Thoracic aorta (tissue), 2 donors: Measurements from ENCODE around the gene FAM240B. TPM values are rescaled to one million over a fixed set of nuclear protein-coding genes. Genes with fewer than 3 reads are reported as not detected.

Experiments
- ATAC-seq: fragments of 150-250 bp; one replicate; pipeline ENCODE4 v1.8.0; 2017; ENCODE audit warnings: low read depth; ENCODE audit not compliant: insufficient number of reproducible peaks, low FRiP score
- DNase-seq: peaks from one replicate; pipeline ENCODE4 v3.0.0-alpha.2; 2020; ENCODE audit warnings: low spot score
- H3K27ac ChIP-seq, 2 donors: fragments of 200-600 bp; sonication (generic); 1 replicate in 1 of 2; 2 replicates in 1 of 2; pipeline ENCODE4 v1.5.1; 2016; ENCODE audit warnings: mild to moderate bottlenecking in 2 of 2, moderate library complexity in 2 of 2
- H3K27me3 ChIP-seq: fragments of 200-600 bp; sonication (generic); replicated peaks from 2 replicates; pipeline ENCODE4 v1.6.0; 2016; ENCODE audit warnings: mild to moderate bottlenecking; ENCODE audit not compliant: insufficient read depth
- H3K36me3 ChIP-seq: fragments of 200-600 bp; sonication (generic); one replicate; pipeline ENCODE4 v1.5.1; 2016
- H3K4me1 ChIP-seq, 2 donors: fragments of 200-600 bp; sonication (generic); 1 replicate in 1 of 2; 2 replicates in 1 of 2; pipeline versions ENCODE4 v1.5.1 to v1.6.0; 2016; ENCODE audit warnings: low read depth in 2 of 2, mild to moderate bottlenecking in 1 of 2; ENCODE audit not compliant: control insufficient read depth in 1 of 2
- H3K4me3 ChIP-seq: fragments of 200-600 bp; sonication (generic); 2 replicates; pipeline ENCODE4 v1.5.1; 2016; ENCODE audit warnings: mild to moderate bottlenecking
- H3K9me3 ChIP-seq: fragments of 200-600 bp; sonication (generic); 2 replicates; pipeline ENCODE4 v1.5.1; 2016
- CTCF ChIP-seq: fragments of 200-600 bp; sonication (generic); IDR thresholded peaks from one replicate; pipeline ENCODE4 v1.5.1; 2019; ENCODE audit warnings: antibody characterized with exemption
- total RNA-seq, 2 donors: library from RNA; depleted of rRNA; stranded (reverse); fragments of >200 nt; gene quantifications; one replicate each; pipeline versions ENCODE4 v1.1.0 to v1.2.3, GENCODE V29; 2016

The FAM240B gene
- total RNA-seq, 2 donors from 2014 or later: not detected

- no peak overlapping the region for H3K27ac ChIP-seq
- no peaks in the 10 kb centered on the region for H3K4me1 ChIP-seq
- no peaks in the 10 kb centered on the region for H3K36me3 ChIP-seq
- no peak overlapping the region for H3K4me3 ChIP-seq
- H3K9me3 ChIP-seq: no peaks in the 10 kb centered on the region
- no peaks in the 10 kb centered on the region for H3K27me3 ChIP-seq
- DNase-seq (no peak), ATAC-seq (no peak)
- no peak for TF ChIP-seq CTCF
Observed at GRCh38 chr9:38689678-38690077, 30.3 kb downstream of the FAM240B start.

GRCh38 chr9:38687992-38688391, 31.9 kb downstream of the FAM240B start:
- H3K4me3 ChIP-seq: peak overlapping the region; percentile 39
- H3K4me1 ChIP-seq: no peaks in the 10 kb centered on the region
- no peaks in the 10 kb centered on the region for H3K36me3 ChIP-seq
- ATAC-seq (no peak), DNase-seq (no peak)
- H3K27me3 ChIP-seq: no peaks in the 10 kb centered on the region
- no peak overlapping the region for H3K27ac ChIP-seq
- no peaks in the 10 kb centered on the region for H3K9me3 ChIP-seq
- TF ChIP-seq CTCF: no peak

GRCh38 chr9:38687389-38687842, 32.5 kb downstream of the FAM240B start:
- no peaks in the 10 kb centered on the region for H3K27me3 ChIP-seq
- no peaks in the 10 kb centered on the region for H3K36me3 ChIP-seq
- no peak for ATAC-seq
- H3K4me1 ChIP-seq: no peaks in the 10 kb centered on the region
- H3K9me3 ChIP-seq: no peaks in the 10 kb centered on the region
- no peak for DNase-seq
- TF ChIP-seq CTCF: no peak
- H3K4me3 ChIP-seq: peak overlapping the region; percentile 39
- H3K27ac ChIP-seq: no peak overlapping the region

GRCh38 chr9:38686933-38687332, 33.0 kb downstream of the FAM240B start:
- Histone ChIP-seq H3K36me3 (no peaks in the 10 kb centered on the region), H3K4me3 (peak overlapping the region; percentile 39), H3K4me1 (no peaks in the 10 kb centered on the region), H3K27me3 (no peaks in the 10 kb centered on the region), H3K9me3 (no peaks in the 10 kb centered on the region), H3K27ac (no peak overlapping the region)
- no peak for ATAC-seq
- TF ChIP-seq CTCF: no peak
- no peak for DNase-seq

GRCh38 chr9:38685535-38685934, 34.4 kb downstream of the FAM240B start:
- Histone ChIP-seq H3K4me3 (no peak overlapping the region), H3K27me3 (no peaks in the 10 kb centered on the region), H3K9me3 (no peaks in the 10 kb centered on the region), H3K36me3 (no peaks in the 10 kb centered on the region), H3K4me1 (no peaks in the 10 kb centered on the region), H3K27ac (no peak overlapping the region)
- DNase-seq: no peak
- no peak for TF ChIP-seq CTCF
- ATAC-seq: no peak
